NCI-H774 (cell line): ENCODE results near the gene BFSP2.

Experiments used
- DNase-seq: peaks from one replicate; lab custom pipeline; 2025; lab: John Stamatoyannopoulos, UW

The BFSP2 gene

DNA sequence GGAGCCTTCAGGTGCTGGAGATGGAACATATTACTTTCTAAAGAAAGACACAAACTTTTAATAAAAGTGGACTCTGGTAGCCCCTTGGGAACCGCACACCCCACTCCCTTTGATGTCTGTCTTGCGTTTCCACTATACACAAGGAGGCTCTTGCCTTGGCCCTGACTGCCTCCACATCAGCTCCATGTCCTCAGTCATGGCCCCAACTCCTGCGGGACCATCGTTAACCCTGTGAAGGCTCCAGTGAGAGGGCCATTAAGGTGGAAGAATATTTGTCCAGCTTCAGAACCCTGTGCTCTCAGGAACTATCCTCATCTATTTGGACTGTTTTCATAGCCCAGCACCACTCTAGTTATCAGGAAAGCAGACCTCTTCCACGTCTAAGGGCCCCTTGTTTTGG, 16.1 kb upstream of the BFSP2 start:
- DNase-seq = no peak

DNA sequence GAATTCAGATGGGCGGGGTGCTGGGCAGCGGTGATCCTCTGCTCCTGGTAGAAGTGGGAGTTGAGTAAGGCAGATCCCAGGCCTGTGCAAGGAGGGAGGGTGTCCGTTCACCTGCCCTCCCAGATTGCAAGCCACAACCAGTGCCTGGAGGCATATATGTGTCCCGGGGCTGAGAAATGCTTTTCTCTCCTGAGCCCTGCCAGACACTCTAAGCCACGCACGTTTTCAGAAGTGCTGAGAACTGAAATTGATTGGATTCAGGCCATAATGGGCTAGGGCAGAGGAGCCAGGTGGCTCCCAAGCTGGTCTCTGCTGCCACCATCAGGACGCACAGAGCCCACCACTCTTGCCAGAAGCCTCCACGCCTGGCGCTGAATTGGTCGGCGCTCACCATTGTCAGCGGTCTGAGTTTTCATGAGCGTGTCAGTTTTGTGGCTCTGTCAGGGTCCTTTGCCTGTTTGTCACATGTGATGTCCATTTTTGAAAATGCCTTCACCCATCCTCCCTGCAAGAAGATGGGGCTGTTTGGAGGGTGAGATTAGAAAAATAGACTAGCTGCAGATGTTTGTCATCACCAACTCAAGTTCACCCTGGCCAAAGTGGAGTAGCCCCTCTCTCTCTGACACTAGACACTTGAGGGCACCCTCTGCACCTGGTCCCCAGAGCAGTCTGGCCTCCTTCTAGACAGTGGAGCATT, 15.4 kb upstream of the BFSP2 start:
- no peak for DNase-seq

DNA sequence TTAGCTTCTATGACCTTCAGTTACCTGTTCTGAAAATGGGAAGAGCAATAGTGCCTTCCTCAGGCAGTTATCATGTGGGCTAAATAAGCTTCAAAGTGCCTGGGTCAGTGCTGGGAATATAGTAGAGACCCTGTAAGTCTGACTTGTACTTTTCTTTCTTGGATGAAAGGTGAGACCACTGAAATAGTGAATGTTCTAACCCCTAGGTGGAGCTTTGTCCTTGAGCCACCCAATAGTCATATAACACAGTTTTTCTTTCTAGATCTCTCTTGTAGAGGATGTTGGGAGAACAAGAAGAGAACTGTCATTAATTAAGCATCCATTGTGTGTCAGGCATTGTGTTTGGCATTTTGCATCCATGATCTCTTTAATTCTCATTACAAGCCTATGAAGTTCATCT, 13.0 kb upstream of the BFSP2 start:
- no peak for DNase-seq

GRCh38 chr3:133387341-133387740, 12.5 kb upstream of the BFSP2 start:
- no peak for DNase-seq

GRCh38 chr3:133388696-133389395, 11.0 kb upstream of the BFSP2 start:
- DNase-seq = no peak

DNA sequence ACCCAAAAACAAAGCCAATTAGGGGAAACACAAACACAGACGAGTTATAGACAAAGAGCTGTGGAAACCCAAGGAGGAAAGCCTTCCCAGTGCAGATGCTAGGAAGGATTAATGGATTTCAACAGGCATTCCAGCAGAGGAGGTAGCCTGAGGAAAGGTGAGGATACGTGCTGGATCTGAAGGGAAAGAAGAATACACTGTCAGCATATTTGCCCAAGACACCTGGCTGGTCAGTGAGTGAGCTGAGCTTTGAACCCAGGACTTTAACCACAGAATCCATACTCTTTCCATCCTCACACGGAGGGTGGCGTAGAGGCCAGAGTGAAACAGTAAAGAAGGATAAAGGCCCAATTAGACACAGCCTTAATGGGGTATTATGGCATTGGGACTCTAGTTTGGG, 9.1 kb upstream of the BFSP2 start:
- DNase-seq = no peak

DNA sequence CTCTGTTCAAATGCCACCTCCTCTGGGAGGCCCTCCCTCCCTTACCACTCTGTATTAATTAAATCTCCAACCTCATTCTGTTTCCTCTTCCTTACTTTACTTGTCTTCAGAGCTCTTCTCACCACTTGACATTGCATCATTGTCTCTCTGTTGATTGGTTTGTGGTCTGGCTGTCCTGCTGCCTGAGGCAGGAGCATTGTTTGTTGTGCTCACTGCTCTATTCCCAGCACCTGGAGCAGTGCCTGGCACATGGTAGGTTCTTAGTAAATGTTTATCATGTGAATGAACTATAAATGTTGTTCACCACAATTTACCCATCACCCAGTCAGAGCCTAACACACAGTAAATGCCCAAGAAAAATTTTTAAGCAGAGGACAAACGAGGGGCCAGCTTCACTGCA, 6.7 kb upstream of the BFSP2 start:
- DNase-seq = no peak

DNA sequence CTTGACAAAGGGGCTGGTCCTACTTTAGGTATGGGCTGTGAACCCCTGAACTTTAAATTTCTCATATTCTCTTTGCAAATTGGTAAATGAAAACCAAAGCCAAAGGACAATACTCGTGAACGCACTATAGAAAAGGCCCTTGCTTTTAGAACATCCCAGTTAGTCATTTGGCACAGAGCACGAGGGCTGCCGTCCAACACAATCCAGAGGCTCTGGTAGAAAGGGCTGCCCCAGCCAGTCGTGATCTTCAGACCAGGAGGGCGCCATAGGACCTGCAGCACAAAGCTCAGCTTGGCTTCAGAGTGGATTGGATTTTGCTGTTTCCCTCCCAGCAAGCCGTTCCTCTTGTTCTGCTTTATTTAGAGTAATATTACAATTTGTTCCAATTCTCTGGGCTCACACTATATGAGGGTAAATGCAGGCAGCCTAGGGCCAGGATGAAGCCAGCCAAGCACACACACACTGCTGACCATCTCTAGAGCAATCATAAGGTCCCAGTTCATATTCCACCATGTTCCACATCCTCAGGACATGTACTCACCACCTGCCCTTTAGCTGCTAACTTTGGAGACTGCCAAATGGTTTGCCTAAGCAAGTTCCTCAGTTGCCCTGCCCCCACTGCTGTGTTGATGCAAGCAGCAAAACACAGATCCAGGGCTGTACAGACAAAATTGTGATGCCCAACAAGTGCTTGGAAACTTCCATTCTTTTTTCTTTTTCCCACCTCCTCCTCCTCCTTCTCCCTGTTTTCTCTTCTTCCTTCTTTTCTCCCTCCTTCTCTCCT, 6.0 kb upstream of the BFSP2 start:
- no peak for DNase-seq

DNA sequence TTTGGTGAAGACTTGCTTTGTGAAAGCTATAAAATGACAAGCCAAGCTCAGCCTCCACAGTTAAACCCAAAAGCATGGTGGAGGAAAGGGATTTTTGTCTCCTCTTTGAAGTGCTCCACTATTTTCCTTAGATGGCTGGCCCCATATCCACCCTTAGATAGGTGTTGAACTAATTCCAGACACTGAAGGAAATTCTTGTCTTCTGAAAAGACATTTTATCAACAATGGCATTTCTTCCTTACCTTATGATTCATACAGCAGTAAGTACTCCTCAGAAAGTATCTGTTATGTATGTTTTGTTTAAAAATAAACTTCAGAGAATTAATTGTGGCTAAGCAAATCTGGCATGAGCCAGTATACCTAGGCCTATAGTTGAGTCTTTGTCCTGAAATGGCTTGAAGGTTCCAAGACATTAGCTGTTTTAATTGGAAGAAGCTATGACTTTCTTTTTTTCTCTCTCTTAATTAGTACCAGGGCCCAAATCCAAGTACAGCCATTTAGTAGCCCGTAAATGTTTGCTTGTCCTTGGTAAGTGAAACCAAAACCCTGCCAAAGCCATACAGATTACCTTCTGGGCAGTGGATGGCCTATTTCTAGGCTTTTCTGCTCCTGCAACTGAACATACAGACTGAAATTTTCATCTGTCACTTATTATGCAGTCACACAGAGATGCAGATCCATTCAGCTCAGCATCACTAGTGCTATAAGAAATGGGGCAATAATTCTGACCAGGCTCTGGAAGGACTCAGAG, 5.1 kb upstream of the BFSP2 start:
- DNase-seq = no peak

- DNase-seq = no peak
These were observed 3.0 kb upstream of the BFSP2 start for GRCh38 chr3:133396906-133397305.

DNA sequence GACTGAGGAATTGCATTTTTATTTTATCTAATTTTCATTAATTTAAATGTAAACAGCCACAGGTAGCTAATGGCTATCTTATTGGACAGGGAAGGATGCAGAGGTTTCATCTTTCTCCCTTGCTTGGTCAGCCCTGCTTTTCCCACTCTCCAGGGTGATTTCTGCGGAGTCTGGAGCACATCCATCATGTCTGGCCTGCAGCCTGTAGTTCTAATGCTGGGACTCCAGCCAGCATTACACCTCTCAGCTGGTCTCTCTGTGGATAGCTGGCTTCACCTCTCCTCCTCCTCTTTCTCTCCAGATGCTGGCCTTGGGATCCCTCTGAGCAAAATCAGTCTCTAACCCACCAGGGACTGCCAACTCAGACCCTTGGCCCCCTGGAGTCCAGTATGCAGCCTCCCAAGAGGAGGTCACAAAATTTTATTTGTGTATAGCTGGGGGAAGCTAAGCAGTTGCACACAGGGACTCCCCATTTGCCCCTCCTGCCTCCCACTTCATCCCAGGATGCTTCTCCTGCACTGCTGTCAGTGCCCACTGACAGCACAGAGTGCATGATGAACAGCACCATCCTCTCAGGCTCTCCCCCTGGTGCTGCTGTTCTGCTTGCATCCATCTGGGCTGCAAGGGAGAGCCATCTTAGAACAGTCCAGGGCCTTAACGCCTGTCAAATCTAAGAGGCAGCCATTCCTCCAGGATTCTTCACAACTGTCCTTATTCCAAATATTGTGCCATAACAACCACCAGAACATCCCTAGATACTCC, 1.7 kb downstream of the BFSP2 start:
- DNase-seq = no peak

GRCh38 chr3:133404920-133405319, 5.1 kb downstream of the BFSP2 start:
- DNase-seq = no peak

DNA sequence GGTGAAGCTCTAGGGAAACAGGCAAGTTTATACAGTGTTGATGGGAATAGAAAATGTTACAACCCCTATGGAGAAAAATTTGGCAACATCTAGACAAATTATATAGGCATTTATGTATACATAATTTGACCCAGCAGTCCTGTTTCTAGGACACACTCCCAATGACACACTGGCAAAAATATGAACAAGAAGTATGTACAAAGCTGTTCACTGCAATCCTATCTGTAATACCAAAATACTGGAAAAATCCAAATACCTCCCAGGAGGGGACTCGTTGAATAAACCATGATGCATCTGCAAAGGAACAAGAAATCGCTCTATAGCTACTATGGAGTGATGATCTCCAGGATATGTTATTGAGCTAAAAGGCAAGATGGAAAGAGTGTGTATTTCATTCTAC, 8.5 kb downstream of the BFSP2 start:
- DNase-seq = no peak

DNA sequence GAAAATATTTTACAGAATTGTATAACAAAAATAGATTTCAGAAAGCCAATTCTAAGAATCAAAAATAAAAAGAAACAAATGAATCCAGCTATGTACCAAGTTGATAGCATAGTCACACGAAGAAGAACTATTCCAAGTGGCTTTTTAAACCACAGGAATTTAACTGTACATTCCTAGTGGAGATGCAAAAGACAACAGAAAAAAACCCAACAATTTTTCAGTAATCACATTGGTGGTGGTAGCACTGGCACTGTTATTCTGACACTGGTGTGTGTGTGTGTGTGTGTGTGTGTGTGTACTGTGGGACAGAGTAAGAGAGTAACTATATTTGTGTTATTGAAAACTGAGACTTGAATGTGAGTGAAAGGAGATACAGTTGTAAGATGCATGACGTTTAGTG, 9.1 kb downstream of the BFSP2 start:
- DNase-seq = no peak

GRCh38 chr3:133410191-133410892, 10.5 kb downstream of the BFSP2 start:
- no peak for DNase-seq

DNA sequence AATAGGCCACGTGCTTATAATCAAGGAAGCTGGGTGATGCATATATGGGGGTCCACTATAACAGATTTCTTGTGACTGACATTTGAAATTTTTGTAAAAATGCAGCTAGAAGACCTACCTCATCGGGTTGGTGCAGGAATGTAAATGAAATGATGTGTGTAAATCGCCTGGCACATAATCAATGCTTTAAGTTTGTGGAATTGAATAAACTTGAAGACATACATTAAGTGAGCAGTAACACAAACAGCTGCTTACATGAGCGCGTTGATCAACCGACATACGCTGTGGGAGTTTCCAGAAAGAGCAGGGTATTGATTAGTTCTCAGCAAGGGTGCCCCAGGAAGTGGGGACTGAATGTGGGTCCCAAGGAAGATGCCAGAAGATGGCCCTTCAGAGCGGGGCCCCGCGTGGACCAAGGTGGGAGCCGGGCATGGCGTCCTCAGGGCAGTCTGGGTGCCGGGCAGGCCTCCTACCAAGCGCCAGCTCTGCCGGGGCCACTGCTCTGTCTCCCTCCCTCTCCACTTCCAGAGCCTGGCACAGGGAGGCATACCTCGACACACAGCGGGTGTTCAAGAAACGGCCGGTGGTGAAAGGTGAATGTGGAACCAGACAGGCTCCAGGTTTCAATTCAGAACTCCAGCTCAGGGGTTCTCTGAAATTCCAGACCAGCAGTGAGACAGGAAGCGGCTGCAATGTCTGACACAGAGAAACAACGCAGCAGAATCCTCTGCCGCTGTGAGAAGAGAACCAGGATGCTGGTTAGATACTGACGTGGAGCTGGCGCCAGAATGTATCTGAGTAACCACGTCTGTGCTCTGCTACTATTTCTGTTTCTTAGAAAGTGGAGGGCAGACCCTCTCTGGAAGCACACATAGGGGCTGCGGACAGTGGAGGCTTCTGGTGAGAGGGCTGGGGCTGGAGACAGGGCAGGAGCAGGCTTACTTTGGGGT, 12.6 kb downstream of the BFSP2 start:
- no peak for DNase-seq

DNA sequence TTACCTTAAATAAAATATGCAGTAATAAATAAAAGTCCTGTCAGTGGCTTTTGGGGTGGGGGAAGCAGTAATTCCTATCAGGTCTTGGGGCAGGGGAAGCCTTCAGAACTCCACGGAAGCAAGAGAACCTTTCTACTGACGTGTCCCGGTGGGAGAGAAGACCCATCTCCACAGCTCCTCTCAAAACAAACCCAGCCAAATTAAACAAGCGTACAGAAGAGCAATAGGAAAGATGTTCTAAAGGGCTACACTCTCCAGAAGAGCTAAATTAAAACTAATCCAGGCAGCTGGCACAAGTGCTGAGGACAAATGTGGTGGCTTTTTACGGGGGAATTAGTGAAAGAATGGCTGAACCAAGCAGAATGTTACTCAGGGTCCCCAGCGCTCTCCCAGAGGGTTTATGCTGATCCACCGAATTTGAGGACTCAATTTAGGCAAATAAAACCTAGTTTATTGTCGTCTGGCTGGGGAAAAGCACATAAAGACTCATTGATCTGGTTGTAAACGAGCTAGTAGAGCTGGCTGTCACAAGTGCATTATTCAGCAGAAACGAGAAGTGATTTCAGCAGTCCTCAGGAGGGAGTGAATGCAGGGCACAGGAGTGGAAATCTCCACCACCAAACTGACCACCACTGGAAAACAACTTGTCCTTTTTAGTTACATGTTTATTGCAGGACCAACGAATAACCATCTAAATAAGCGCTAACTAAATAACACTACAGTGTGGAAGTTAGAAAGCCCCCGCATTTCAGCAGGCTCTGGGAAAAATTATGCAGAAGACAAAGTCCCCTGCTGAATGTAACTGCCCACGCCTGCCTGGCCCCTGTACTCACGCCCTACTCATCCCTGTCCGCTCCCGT, 13.5 kb downstream of the BFSP2 start:
- DNase-seq = no peak

DNA sequence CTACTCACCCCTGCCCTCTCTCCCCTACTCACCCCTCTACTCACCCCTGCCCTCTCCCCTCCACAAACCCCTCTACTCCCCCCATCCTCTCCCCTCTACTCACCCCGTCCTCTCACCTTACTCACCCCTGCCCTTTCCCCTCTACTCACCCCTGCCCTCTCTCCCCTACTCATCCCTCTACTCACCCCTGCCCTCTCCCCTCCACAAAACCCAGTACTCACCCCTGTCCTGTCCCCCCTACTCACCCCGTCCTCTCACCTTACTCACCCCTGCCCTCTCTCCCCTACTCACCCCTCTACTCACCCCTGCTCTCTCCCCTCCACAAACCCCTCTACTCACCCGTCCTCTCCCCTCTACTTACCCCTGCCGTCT, 14.2 kb downstream of the BFSP2 start:
- no peak for DNase-seq

GRCh38 chr3:133418361-133418760, 18.5 kb downstream of the BFSP2 start:
- DNase-seq = no peak
